ENCODE measurements around the gene PXT1. TPM values are rescaled to one million over a fixed set of nuclear protein-coding genes. Genes with fewer than 3 reads are reported as not detected.
"Not testable (repeated sequence)": the region's sequence is repeated elsewhere in the genome, so short reads cannot be mapped to it uniquely, and the experiment has no call there.

Gene PXT1
- polyA plus RNA-seq, 1 donor, result not detected

DNA sequence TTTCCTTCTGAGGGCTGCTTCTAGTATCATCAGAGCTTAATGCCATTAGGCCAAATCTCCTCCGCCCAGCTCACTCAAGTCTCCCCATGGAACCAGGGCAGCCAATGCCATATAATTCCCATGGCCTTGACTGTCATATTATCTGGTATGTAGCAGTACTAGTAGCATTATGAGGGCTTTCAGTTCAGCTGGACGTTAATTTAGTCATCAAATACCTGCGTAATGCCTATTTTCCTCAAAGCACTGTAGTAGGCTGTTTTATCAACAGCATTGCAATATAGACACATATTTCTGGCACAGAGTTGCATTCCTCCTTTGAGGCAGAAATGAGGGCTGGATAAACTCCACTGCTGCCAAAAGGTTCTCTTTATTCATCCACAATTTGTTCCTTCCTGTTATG lies 1.8 kb upstream of the PXT1 start:
- DNase-seq, result no peak

DNA sequence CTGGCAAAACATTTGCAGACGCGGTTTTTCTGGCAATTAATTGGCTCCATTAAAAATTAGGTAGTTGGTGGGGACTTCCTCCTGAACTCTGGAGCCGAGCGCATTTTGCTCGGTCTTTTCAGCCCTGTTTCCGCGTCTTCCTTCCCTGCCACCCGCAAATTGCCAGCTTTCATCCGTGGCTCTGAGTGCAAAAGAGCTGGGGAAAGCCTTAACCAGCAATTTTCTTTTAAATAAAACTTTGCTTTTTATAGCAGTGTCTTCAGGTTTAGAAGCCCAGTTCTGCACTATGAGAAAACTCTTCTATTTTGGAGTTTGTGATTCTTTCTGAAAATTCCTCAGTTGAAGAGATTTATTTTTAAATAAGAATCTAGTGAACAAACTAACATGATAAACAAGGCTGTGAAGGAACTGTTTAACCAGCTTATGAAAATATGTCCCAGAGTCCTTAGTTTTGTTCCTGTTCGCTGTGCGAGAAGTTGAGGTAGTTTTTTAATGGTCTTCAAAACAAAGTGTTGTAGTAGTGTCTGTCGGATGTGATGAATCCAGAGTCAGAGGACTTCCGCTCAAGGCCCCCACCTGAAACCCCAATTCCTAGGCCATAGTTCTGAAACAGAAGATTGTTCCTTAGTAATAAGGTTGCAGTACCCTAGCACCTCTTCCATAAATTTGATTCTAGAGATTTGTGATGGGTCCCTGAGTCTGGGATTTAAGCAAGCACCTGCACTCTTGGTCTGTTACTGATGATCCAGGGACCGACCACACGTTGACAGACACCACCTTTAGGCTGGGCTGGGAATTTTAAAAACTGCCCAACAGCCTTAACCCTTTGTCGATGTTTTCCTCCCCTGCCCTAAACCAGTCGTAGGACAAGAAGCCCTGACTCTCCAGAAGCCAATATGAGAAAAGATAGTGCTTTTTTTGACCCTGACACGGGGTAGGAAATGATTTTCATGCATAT lies 1.1 kb upstream of the PXT1 start:
- no peak for DNase-seq

DNA sequence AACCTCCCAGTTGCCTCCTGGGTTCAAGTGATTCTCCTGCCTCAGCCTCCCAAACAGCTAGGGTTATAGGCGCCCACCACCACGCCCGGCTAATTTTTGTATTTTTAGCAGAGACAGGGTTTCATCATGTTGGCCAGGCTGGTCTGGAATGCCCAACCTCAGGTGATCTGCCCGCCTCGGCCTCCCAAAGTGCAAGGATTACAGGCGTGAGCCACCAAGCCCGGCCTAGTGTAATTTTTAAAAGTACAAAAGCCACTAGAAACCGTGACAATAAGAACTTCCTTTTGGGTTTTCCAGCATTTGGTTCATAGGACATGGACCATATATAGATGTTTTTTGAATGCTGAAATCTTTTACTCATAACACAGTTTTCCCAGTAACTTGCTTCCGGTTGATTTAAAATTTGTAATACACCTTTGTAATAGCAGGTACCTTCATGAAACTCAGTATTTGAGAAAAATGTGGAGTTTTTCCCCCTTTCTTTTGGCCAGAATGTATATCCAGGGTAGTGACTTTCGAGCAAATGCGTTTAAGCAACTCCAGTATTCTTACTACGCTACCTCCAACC lies 467 bp downstream of the PXT1 start:
- no peak for DNase-seq

DNA sequence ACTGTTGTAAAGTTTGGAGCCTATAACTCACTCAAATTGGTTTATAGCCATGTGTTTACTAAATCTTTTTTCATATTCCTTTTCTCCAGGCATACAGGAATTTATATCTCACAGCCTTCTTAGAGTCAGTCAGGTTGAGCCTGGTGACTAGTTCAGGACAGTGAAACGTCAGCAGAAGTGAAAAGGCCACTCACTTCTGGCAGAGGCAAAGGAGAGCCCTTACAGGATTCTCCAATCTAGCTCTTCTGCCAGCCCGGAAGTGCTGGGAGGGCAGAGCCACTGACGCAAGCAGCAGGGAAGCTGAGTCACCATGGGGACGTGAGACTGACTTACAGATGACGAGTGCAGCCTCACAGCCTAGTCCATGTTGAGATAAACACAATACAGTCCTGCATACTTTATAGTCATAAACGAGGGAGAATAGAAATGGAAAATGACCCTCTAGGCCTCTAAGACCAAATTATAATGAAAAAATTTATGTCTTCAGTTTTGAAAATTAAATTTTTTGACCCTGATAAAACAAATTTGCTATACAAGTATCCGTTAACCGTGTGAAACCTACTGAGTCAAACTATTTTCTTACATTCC lies 1.3 kb downstream of the PXT1 start:
- no peak for DNase-seq

DNA sequence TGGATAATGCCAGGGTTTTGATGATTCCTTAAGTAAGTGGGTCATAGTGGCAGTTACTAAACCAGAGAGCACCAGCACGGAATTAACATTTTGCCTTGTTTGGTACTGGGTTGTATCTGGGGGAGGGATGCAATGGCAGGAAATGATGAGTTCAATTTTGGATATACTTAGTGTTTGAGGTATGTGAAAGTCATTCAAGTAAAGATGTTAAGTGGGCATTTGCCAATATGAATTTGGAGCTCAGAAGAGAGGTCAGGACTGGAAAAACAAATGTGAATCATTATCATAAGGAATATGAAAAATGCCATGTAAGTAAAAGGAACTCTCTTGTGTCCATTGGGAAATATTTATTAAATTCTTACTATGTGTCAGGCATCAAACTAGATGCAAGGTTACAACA lies 6.2 kb downstream of the PXT1 start:
- DNase-seq, result no peak

DNA sequence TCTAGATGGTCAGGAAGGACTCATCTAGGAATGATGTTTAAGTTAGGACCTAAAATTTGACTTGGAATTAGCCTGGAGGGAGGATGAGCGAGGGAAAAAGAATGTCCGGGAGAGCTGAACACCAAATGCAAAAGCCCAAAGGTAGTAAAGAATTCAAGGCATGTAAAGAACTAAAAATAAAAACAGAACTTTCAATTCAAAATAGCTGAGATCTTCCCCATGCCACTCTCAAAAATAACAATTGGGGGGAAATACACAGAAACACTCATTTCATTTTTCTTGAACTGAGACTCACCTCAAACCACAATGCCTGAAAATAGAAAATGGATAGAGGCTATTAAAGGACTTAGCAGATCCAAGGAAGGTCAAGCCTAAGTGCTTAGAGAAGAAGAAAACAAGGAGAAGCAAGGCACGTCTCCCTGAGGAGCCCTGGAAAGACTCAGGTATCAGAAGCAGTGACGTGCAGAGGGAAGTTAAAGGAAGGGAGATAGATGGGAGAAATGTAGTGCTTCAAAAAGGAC lies 10.4 kb downstream of the PXT1 start:
- no peak for DNase-seq

DNA sequence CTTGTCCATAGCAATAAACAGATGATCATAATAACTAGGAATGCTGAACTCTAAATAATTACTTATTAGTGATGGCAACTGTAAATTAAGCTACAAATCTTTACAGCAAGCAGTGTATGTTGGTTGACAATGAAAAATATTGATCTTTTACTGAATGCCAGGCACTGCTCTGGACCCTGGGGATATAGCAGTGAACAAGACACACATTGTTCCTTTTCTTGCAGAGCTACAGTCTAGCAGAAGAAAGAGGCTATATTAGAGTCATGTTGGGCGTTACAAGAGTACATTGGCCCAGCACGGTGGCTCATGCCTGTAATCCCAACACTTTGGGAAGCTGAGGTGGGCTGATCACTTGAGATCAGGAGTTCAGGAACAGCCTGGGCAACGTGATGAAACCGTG lies 11.5 kb downstream of the PXT1 start:
- no peak for DNase-seq

DNA sequence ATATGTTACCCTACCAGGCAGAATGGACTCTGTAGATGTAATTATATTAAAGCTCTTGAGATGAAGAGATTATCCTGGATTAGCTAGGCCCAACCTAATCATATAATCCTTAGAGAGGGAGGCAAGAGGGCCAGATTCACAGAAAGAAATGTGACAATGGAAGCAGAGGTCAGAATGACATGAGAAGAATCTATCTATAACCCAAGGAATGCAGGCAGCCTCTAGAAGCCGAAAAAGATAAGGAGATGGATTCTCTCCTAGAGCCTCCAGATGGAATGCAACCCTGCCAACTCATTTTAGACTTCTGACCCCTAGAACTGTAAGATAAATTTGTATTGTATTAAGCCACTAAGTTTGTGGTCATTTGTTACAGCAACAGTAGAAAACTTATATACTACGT lies 12.3 kb downstream of the PXT1 start:
- DNase-seq, result no peak

DNA sequence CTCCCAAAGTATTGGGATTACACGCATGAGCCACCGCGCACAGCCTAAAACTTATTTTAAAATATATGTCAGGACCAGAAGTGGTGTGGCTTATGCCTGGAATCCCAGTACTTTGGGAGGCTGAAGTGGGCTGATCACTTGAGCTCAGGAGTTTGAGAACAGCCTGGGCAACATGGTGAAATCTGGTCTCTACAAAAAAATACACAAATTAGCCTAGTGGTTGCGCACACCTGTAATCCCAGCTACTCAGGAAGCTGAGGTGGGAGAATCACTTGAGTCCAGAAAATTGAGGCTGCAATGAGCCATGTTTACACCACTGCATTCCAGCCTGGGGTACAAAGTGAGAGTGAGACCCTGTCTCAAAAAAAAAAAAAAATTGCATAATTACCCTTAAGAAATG lies 13.7 kb downstream of the PXT1 start:
- no peak for DNase-seq

DNA sequence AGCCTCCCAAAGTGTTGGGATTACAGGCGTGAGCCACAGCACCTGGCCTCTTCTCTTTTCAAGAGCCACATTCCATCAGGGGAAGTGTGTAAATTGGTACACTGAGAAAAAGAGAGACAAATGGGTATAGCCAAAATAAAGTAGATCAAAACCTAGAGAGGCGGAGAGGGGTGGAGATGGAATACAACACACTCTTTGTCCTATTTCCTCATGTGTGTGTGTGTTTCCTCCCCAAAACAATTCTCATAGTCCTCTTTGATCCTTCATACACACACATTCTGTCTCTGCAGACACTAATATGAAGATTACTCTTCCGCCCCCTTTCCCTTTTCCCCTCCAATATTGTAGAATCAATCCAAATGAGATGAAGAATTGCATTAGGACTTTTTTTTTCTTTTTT lies 16.0 kb downstream of the PXT1 start:
- no peak for DNase-seq

DNA sequence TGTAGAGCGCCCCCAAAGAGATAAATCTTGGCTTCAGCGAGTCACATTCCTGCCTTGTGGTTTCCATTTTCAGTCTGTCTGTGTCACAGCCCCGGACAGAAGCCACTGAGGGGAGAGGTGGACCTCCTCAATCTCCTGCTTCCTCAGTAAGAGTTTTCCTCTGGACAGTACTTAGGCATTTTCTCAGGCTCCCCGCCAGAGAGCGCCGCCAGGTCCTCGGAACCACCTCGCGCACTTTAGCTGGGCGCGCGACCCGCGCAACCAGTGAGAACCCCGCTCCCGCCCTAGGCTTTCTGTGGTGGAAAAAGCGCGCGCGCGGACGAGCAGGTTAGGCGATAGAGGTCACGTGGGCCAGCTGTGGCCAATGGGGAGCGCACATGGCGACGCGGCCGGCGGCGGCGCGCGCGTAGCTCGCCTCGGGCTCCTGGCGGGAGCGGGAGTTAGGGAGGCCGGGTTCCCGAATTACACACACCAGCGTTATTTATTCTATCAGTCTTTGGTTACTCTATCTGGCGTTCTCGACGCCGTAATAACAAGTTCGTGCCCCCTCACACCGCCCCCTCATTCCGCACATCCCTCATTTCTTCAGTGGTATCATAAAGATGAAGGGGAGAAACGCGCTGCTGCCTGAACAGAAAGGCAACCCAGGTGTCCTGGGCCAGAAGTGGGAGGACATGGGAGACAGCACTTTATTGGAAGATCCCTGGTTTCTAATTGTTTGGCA lies 19.4 kb downstream of the PXT1 start:
- peak; percentile 98 for DNase-seq

DNA sequence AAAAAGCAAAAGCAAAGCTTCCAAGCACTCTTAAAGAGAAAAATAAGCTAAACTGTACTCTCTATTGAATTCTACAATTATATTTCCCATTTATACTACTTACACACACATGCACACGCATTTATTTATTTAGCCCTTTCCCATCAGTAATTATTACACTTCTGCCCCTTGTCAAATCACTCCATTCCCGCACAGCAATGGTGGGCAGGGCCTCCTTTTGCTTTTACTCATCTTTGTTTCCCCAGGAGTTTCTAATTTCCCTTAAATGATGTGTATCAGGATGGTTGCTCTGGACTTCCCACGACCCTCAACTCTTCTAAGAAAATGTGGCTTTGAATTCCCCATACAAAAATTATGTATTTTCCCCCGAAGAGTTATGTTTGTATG lies 19.9 kb downstream of the PXT1 start:
- DNase-seq, result no peak

DNA sequence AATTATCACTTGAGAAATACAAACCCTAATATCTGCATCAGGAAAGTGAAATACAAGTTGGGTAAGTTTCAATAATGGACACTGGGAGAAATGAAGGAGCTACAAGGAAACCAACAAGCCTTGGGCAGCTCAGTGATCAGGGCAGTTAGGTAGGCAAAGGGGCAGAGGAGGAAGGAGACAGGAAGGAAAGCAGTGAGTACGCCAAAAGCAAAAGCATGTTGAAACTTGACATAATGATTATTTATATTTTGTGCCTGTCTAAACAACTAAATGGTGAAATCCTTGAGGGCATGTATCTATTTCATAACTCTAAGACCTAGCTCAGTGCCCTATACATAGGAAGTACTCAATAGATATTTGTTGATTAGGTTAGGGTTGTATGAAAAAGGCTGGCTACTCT lies 23.3 kb downstream of the PXT1 start:
- DNase-seq, result no peak

DNA sequence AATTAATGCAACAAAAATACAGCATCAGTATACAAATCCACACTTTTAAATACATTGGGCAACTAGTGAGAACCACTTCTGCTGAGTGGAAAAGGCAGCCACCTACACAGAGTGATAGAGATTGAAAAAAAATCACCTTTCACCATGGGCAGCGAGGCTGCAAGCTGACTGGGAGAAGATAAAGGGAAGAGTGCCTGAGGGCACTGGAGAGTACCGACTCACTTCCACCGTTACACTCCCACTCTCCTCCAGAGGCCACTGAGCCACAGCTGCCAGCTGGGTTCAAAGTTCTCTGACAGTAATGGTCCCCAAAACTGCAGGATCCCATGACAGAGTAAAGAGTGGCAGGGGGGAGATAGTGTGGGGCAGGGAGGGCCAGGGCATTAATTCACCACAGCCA lies 24.1 kb downstream of the PXT1 start:
- DNase-seq, result no peak

DNA sequence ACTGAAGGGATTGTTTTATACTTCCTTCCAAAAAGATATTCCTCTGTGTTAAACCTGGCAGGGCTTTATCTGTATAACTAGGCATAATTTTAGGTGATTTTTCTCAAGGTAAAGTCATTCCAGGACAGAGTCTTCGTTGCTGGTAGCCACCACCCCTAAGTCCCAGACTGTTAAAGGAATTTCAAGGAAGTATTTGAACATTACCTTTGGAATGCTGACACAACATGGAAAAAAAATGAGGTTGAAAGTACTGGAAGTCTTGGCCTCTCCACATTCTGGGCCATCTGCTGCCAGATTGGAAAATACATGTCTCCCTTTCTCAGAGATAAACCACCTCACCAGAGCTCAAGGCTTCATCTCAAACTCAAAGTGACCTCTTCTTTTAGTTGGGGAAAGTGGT lies 28.2 kb downstream of the PXT1 start:
- DNase-seq, result no peak

DNA sequence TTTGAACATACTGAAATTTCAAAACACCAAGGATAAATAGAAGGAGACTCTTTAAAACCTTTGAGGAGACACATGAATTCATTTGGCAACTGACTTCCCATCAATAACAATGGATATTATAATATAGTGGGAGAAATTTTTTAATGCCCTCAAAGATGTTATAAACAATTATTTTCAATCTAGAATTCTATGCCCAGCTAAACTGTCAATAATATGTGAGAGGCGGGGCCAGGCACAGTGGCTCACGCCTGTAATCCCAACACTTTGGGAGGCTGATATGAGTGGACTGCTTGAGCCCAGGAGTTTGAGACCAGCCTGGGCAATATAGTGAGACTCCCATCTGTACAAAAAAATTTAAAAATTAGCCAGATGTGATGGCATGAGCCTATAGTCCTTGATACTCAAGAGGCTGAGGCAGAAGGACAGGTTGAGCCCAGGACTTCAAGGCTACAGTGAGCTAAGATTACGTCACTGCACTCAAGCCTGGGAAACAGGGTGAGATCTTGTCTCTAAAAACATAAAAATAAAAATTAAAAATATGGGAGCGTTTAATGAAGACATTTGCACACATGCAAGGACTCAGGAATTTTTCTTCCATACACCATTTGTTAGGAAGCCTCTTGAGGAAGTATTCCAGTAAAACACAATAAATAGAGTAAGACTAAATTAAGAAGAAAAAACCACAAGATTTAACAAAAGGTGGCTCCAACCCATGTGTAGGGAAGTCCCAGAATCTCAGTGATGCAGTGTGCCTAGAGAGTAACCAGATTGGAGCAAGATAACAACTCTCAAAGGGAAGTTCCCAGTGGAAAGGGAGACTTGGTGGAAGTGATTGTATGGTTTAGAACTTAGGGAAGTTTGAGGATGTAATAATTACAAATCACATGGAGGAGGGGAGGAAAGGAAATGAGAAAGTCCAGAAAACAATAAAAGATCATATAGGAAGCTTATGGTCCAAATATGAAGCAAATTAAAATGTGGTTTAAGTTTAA lies 28.9 kb downstream of the PXT1 start:
- no peak for DNase-seq

DNA sequence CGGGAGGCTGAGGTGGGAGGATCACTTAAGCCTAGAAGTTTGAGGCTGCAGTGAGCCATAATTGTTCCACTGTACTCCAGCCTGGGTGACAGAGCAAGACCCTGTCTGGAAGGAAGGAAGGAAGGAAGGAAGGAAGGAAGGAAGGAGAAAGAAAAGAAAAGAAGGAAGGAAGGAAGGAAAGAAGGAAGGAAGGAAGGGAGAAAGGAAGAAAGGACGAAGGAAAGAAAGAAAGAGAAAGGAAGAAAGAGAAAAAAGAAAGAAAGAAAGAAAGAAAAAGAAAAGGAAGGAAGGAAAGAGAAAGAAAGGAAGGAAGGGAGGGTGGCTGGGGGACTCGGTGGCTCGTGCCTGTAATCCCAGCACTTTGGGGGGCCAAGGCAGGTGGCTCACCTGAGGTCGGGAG lies 32.9 kb downstream of the PXT1 start:
- not testable (repeated sequence) for DNase-seq

DNA sequence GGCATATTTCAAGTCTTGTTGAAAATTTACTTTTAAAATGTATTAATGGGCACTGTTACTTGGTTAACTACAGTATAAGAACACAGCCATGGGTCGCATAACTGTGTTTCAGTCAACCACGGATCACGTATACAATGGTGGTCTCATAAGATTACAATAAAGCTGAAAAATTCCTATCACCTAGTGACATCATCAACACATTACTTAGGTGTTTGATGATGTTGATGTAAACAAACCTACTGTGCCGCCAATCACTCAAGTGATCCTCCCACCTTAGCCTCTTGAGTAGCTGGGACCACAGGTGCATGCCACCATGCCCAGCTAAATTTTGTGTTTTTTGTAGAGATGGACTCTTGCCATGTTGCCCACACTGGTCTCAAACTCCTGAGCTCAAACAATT lies 38.5 kb downstream of the PXT1 start:
- no peak for DNase-seq

DNA sequence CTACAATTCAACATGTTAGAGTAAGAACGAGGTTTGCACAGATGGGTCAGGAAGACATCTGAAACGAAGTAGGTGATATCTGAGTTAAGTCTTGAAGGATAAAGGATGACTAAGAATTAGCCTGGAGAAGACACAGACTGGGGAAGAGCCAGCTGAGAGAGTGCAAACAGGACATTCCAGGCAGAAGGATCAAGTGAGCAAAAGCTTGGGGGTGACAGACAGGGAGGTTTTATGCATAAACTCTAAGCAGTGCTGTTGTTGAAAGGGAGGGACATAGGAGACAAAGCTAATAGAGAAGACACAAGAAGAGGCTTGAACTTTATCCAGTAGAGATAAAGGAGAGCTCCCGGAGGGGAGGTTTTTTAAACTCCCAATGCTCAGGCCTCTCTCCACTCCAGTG lies 40.2 kb downstream of the PXT1 start:
- no peak for DNase-seq

DNA sequence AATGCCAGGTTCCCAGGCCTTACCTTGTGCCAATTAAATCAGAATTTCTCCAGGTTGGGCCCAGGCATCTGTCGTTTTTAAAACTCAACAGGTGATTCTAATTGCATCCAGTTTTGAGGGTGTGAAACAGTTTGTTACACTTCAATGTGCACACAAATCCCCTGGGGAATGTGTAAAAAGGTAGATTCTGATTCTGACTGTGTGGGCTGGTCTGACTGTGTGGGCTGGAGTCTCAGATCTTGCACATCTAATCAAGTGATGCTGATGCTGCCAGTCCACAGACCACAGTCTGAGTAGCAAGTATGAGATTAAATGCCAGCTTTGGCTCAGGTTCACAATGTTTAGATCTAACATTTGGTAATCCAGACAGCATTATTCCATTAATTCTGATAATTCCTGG lies 42.7 kb downstream of the PXT1 start:
- no peak for DNase-seq

DNA sequence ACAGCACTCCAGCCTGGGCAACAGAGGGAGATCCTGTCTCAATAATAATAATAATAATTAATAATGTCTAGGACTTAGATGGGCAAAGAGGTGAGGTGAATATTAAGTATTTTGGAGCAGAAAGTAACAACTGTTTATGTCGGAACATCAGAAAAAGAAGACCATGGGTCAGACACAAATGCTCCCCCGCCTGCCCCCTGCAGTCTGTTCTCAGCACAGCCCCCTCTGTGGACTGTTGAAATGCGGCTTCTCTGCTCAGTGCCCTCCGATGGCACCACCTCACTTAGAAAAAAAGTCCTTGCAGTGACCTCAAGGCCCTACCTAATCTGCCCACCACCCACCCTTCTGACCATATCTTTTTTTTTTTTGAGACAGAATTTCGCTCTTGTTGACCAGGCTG lies 50.0 kb downstream of the PXT1 start:
- no peak for DNase-seq
